GM18499 (cell line): ENCODE data around the gene PIK3R5.
"Not testable (repeated sequence)": the region's sequence is repeated elsewhere in the genome, so short reads cannot be mapped to it uniquely, and the experiment has no call there.

Source experiments
- ATAC-seq: cut with Tn5 transposase; IDR thresholded peaks from one replicate; pipeline ENCODE4 v1.9.1; 2021; ENCODE audit warnings: moderate number of reproducible peaks; ENCODE audit not compliant: insufficient read depth, unreplicated experiment

Gene PIK3R5

GRCh38 chr17:8900207-8900606 lies 65.3 kb downstream of the PIK3R5 start:
- ATAC-seq = no peak

DNA sequence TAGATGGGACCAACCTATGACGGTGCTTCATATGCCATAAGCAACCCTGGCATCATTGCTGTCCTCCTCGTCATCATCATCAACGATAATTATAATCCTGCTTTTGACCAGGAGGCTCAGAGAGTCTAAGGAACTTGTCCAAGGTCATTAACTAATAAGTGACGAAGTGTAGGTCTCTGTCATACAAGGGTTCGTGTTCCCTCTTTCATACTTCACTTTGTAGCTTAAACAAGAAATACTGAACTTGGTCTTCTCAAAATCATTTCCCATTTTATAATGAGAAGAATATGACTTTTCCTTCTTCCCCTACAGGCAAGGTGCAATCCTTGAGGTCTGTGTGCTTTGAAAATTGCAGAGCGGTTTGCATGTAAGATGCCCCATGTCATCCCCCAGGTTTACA lies 66.9 kb downstream of the PIK3R5 start:
- no peak for ATAC-seq

DNA sequence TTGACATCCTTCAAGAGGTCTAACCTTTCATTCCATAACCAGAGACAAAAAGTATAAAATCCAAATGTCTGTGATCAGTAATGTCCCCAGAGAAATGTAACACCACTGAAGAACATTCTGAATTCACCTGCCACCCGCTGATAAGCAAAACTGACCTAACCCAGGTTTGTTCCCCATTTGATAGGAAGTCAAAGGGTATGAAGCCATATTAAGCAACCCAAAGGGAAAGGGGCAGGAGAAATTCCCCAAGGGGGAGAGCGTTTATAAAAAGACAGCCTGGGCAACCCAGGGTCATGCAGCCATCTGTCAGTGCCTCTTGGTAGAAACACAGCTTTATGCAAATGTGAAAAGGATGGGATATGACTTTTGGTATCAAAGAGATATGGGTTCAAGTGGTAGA lies 67.4 kb downstream of the PIK3R5 start:
- no peak for ATAC-seq

DNA sequence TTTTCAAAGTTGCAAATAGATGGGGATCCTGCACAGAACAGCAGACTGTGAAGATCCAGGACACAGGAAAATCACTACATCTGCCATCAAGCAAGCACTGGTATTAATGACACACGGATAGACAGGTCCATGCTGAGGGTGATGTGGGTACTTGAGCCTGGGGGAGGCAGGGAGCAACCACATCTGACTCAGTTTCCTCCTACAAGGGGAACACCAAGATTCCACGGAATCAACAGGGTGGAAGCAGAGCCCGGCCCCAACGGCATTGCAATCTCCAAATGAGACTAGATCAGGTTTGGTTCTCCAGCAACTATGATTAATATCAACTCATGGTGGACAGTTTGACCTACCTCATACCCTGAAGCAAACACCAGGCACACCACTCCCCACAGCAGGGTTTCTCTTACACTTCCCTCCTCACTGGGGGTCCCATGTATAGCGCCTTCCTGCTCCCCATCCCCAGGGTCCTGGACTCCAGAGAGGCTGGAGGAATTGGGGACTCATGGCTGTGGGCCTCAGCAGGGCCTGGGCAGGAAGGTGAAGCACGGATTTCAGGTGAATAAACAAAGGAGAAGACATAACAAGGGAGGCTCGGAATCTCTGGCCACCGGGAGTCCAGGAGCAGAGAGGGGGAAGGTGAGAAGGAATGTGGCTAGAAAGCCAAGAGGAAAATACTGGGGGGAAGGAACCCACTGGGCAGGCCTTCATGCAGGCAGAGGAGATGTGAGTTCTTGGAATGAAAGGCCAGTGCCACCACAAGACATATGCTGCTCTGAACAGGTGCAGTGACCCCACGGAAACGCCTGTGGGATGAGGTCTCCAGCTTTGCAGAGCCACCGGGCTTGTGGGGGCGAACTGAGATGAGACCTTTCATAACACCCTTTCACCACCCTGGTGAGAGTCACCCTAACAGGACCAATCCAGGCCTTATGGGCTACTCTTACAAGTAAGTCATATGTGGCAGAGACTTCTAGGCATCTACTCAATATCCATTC lies 68.6 kb downstream of the PIK3R5 start:
- ATAC-seq = no peak

DNA sequence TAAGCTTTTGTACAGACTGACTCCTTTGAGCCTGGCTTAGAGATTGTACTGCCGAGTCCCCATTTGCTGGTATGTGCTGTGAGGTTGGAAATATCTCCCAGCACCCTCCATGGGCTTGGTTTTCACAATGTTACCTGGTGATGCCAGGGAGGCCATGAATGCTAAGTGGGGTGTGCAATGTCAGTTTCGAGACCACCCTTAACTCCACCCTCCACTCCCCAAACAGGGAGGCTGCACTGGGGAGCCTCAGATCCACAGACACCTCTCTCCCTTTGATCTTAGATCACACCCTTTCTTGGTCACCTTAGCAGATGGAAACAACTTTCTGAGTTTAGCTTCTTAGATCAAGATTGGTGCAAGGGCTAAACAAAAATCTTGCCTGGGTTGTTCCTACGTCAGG lies 69.4 kb downstream of the PIK3R5 start:
- ATAC-seq = no peak

GRCh38 chr17:8894673-8895578 lies 70.6 kb downstream of the PIK3R5 start:
- ATAC-seq = no peak

GRCh38 chr17:8894202-8894671 lies 71.3 kb downstream of the PIK3R5 start:
- ATAC-seq = no peak

- ATAC-seq = no peak
Observed at GRCh38 chr17:8893621-8894201, 71.8 kb downstream of the PIK3R5 start.

- ATAC-seq = no peak
Observed at GRCh38 chr17:8893059-8893458, 72.4 kb downstream of the PIK3R5 start.

GRCh38 chr17:8892338-8892690 lies 73.2 kb downstream of the PIK3R5 start:
- ATAC-seq = peak; percentile 47

DNA sequence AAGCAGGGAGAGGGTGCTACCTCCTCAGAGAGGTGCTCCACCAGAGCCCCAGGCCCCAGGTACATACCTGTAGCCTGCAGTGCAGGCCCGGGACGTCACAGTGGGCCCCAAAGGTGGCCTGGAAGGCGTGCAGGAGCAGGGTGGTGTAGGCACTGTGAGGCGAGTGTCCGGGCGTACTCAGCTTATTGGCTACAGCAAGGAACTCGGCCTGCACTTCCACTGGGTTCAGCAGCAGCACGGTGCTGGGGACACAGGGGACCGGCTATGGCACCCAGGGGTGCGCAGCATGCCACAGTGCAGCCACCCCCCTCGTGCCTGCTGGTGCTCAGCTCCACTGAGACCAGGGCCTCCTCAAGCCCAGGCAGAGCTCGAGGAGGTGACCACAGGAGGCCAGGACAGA lies 74.8 kb downstream of the PIK3R5 start:
- no peak for ATAC-seq

- ATAC-seq = no peak
Observed at GRCh38 chr17:8889458-8890210, 75.9 kb downstream of the PIK3R5 start.

GRCh38 chr17:8888704-8889302 lies 76.7 kb downstream of the PIK3R5 start:
- ATAC-seq = no peak

GRCh38 chr17:8887834-8888703 lies 77.4 kb downstream of the PIK3R5 start:
- no peak for ATAC-seq

GRCh38 chr17:8887301-8887700 lies 78.2 kb downstream of the PIK3R5 start:
- no peak for ATAC-seq

GRCh38 chr17:8885967-8886684 lies 79.4 kb downstream of the PIK3R5 start:
- no peak for ATAC-seq

- not testable (repeated sequence) for ATAC-seq
Observed at GRCh38 chr17:8885163-8885966, 80.1 kb downstream of the PIK3R5 start.
